HUES6 (cell line): Measurements from ENCODE around the gene DIPK1C.

Experiments used
- H3K27ac ChIP-seq: 2 replicates; pipeline ENCODE4 v1.7.0; 2013; ENCODE audit warnings: low read depth, mild to moderate bottlenecking, low read length, inconsistent platforms
- H3K27me3 ChIP-seq: 2 replicates; pipeline ENCODE4 v1.6.1; 2013; ENCODE audit warnings: low read length; ENCODE audit not compliant: control insufficient read depth, insufficient read depth
- H3K36me3 ChIP-seq: 2 replicates; pipeline ENCODE4 v1.6.1; 2013; ENCODE audit warnings: low read length; ENCODE audit not compliant: control insufficient read depth, insufficient read depth
- H3K4me1 ChIP-seq: 2 replicates; pipeline ENCODE4 v1.6.1; 2013; ENCODE audit warnings: low read length; ENCODE audit not compliant: control insufficient read depth, insufficient read depth
- H3K4me3 ChIP-seq: 2 replicates; pipeline ENCODE4 v1.5.1; 2013; ENCODE audit warnings: low read depth, low read length
- H3K9ac ChIP-seq: one replicate; pipeline ENCODE4 v1.6.1; 2013; ENCODE audit warnings: mild to moderate bottlenecking, low read length
- H3K9me3 ChIP-seq: 2 replicates; pipeline ENCODE4 v1.6.1; 2013; ENCODE audit warnings: low read depth, low read length; ENCODE audit not compliant: control insufficient read depth, insufficient read depth

DIPK1C gene

GRCh38 chr18:74387383-74387782 is 69.7 kb downstream of the DIPK1C start:
- no peaks in the 10 kb centered on the region for H3K27me3 ChIP-seq
- peaks cover 4% of the 10 kb centered on the region for H3K9me3 ChIP-seq
- H3K27ac ChIP-seq = no peak overlapping the region
- H3K9ac ChIP-seq = no peak overlapping the region
- no peaks in the 10 kb centered on the region for H3K36me3 ChIP-seq
- no peak overlapping the region for H3K4me3 ChIP-seq
- H3K4me1 ChIP-seq = peaks cover 4% of the 10 kb centered on the region; the same call in 1 of the 2 replicates
